ENCODE data around the gene ZBTB44.

The ZBTB44 gene

GRCh38 chr11:130323452-130324450 lies 9.0 kb upstream of the ZBTB44 start:
- peak; percentile 45 for DNase-seq (ENCODE audit: low read depth)
- TF ChIP-seq CTCF (IDR thresholded peaks at IDR 0.05; ENCODE audit: insufficient read depth, low read depth, low read length, missing control alignments): no peak
- H3K4me3 ChIP-seq (ENCODE audit: low read length): no peak overlapping the region

GRCh38 chr11:130322126-130322525 lies 7.4 kb upstream of the ZBTB44 start:
- TF ChIP-seq CTCF (IDR thresholded peaks at IDR 0.05; ENCODE audit: insufficient read depth, low read depth, low read length, missing control alignments): no peak
- no peak for DNase-seq (ENCODE audit: low read depth)
- no peak overlapping the region for H3K4me3 ChIP-seq (ENCODE audit: low read length)

- H3K4me3 ChIP-seq (ENCODE audit: low read length): no peak overlapping the region
- TF ChIP-seq CTCF (IDR thresholded peaks at IDR 0.05; ENCODE audit: insufficient read depth, low read depth, low read length, missing control alignments): no peak
- DNase-seq (ENCODE audit: low read depth): peak; percentile 18
These were observed 3.4 kb upstream of the ZBTB44 start for GRCh38 chr11:130318031-130318673.

- peak; percentile 16 for DNase-seq (ENCODE audit: low read depth)
These were observed 745 bp upstream of the ZBTB44 start for GRCh38 chr11:130315354-130315970.

GRCh38 chr11:130314184-130314749 lies 450 bp downstream of the ZBTB44 start:
- H3K4me3 ChIP-seq (ENCODE audit: low read length): peak overlapping the region; percentile 79
- peak; percentile 68 for DNase-seq (ENCODE audit: low read depth)
- TF ChIP-seq CTCF (IDR thresholded peaks at IDR 0.05; ENCODE audit: insufficient read depth, low read depth, low read length, missing control alignments): no peak

More at GRCh38 chr11:130315354-130315970, 745 bp upstream of the ZBTB44 start:
- no peak for TF ChIP-seq CTCF (IDR thresholded peaks at IDR 0.05; ENCODE audit: insufficient read depth, low read depth, low read length, missing control alignments)
- peak overlapping the region; percentile 46 for H3K4me3 ChIP-seq (ENCODE audit: low read length)

- DNase-seq (ENCODE audit: low read depth): peak; percentile 30
- peak overlapping the region; percentile 79 for H3K4me3 ChIP-seq (ENCODE audit: low read length)
- TF ChIP-seq CTCF (IDR thresholded peaks at IDR 0.05; ENCODE audit: insufficient read depth, low read depth, low read length, missing control alignments): no peak
These were observed 1.1 kb downstream of the ZBTB44 start for GRCh38 chr11:130313383-130314183.

All from epithelial cell of esophagus (primary cell).